C4-2B (cell line): ENCODE results near the gene GDF11.
A peak's percentile ranks its signal among the peaks of the same experiment; 100 is the strongest.

ENCODE experiments used
- H3K27ac ChIP-seq: fragments of 450-650 bp; 2 replicates; pipeline ENCODE4 v1.5.1; 2017
- ZFX ChIP-seq: fragments of 450-650 bp; IDR thresholded peaks from 2 replicates; pipeline ENCODE4 v1.6.1; 2017
- TF ChIP-seq, protein P1 (sequence below): fragments of 450-650 bp; conservative IDR thresholded peaks from 2 replicates; pipeline ENCODE4 v1.5.1; 2017; ENCODE audit warnings: mild to moderate bottlenecking

Gene GDF11

DNA sequence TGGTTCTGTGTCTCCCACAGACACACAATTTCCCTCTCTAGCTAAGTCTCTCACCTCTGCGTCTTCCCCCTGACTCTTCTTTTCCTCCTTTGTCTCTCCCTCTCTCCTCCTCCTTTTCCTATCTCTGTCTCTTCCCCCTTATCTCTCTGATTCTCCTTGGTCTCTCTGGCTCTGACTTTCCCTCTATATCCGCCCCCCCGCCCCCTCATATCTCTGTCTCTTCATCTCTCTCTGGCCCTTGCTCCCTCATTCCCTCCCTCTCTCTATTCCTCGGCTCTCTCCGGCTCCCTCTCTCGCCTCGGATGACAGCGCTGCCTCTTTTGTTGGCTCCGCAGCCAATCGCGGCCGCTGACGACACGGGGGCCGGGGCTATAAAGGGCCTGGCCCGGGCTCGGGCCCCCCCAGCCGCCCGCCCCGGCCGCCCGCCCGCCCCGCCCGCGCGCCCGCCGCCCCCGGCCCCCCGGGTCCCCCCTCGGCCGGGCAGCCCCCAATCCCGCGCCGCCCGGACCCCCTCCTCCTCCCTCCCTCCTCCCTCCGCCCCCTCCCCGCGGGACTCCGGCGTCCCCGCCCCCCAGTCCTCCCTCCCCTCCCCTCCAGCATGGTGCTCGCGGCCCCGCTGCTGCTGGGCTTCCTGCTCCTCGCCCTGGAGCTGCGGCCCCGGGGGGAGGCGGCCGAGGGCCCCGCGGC lies at the start of gene GDF11:
Gene GDF11, plus strand, starts transcription at position 404 of the 687 bp plus-strand sequence. Its CDS starts 195 bp downstream, at position 599.
- peak within 1 kb of the TSS; percentile 76 for H3K27ac ChIP-seq
- TF ChIP-seq ZFX: no peak
- TF ChIP-seq, protein P1, sequence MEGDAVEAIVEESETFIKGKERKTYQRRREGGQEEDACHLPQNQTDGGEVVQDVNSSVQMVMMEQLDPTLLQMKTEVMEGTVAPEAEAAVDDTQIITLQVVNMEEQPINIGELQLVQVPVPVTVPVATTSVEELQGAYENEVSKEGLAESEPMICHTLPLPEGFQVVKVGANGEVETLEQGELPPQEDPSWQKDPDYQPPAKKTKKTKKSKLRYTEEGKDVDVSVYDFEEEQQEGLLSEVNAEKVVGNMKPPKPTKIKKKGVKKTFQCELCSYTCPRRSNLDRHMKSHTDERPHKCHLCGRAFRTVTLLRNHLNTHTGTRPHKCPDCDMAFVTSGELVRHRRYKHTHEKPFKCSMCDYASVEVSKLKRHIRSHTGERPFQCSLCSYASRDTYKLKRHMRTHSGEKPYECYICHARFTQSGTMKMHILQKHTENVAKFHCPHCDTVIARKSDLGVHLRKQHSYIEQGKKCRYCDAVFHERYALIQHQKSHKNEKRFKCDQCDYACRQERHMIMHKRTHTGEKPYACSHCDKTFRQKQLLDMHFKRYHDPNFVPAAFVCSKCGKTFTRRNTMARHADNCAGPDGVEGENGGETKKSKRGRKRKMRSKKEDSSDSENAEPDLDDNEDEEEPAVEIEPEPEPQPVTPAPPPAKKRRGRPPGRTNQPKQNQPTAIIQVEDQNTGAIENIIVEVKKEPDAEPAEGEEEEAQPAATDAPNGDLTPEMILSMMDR: no peak

DNA sequence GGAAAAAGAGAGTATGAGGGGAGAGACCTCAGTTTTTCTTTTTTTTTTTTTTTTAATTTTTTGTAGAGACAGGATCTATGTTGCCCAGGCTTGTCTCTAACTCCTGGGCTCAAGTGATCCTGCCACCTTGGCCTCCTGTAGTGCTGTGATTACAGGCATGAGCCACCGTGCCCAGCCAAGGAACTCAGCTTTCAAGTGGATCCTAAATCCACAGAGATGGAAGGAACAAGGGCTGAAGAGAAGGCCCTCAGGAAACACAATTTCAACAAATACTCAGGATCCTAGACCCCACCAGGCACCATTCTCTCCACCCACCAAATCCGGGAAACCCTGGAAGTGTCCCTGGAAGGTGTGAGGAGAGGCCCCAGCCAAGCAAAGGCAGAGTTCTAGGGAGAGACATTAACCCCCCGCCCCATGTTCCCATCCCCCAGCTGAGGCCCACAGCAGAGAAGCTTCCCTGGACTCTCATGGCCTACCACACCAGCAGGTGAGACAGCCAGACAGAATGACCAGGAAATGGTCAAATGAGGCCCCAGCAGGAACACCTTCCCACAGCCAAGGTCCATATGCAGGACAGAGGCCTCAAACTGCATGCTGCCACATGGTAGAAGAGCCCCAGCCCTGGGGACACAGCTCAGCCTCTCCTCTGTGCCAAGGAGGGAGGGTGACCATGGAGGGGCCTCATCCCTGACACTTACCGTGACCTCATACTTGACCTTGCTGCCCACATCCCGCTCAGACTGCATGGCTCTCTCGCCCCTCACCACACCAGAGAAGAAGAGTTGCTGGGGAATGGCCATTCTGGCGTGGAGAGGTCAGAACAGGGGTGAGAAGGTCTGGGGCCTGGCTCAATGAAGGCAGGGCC lies 49.4 kb upstream of the GDF11 start:
- no peak overlapping the region for H3K27ac ChIP-seq
- TF ChIP-seq, protein P1: no peak
- no peak for TF ChIP-seq ZFX

GRCh38 chr12:55694188-55694515 lies 48.8 kb upstream of the GDF11 start:
- TF ChIP-seq ZFX: no peak
- H3K27ac ChIP-seq: no peak overlapping the region

DNA sequence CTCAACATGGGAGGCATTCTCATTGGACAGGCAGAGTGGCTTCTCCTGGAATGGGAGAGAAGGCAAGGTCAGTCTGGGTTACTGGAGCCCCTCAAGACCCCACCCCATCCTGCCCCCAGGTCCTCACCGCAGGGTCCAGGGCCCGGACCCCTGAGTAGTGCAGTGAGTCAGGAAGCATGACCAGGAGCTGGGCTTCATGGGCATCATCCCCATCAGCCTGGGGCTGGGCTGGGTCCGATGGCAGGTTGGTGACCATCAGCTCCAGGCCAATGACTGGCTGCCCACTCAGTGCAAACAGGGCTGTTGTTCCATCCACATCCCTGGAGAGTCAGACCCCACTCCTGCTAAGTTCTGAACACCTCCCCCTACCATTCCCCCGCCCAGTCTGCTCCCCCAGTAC lies 48.3 kb upstream of the GDF11 start:
- TF ChIP-seq, protein P1: no peak
- no peak for TF ChIP-seq ZFX
- H3K27ac ChIP-seq: no peak overlapping the region

DNA sequence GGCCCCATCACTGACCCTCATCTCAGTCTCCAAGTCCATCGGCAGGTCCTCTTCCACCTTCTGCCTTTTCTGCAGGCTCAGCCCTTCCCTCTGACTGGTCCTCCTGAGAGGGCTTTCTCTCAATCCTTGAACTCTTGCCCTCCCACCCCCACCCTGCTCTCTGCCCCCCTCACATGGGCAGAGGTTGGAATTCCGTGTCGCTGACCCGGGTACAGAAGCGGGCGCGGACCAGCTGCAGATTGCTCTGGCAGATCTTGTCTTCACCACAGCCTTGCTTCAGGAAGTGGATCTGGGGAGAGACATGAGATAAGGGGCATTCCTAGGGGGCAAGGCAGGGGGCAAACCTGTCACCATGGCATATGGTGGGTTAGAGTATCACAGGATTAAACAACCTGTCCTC lies 47.6 kb upstream of the GDF11 start:
- H3K27ac ChIP-seq: no peak overlapping the region
- TF ChIP-seq, protein P1: no peak
- TF ChIP-seq ZFX: no peak

DNA sequence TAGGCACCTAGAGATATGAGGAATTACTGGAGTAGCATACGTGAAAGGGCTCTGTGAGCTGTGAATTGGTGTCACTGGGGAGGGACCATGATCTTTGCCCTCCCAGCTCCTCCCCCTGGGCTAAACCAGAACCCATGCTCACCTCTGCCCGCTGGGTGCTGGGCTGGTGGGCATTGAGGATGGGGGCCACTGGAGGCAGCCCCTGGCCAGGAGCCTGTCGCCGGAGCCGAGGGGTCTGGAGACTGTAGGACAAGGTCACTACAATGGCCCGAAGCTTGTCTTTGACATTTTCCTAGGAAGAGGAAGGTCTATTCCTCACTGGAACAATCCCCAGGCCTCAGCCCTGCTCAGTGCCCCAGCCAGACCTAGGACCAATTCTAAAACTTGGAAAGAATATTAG lies 46.8 kb upstream of the GDF11 start:
- H3K27ac ChIP-seq: no peak overlapping the region
- no peak for TF ChIP-seq ZFX
- TF ChIP-seq, protein P1: no peak

DNA sequence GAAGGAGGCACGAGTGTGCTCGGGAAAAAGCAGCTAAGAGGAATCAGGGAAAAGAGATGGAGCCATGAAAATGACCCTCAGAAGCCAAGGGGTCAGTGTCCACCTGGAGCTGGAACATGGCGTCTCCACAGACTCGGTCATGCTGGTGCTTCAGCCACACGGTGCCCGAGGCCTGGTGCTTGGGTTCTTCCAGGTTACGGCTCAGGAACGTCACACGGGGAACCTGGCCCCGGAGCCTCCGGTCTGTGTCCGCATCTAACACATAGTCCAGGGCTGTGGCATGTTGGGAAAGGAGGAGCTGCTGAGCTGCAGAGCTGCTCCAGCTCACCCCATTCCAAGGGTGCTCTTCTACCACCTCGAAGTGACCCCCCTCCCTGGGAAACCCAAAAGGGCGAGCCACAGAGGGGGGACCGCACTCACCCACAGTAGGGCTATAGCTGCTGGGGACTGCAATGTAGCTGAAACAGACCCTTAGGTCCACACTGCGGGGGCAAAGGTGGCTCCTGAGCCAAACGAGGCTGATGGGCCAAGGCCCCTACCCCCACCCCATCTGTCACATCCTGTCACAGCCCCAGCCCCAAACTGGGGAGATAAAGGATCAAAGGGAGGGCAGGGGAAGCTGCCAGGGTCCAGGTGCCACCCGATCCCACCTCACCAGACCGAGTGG lies 46.0 kb upstream of the GDF11 start:
- TF ChIP-seq ZFX: no peak
- TF ChIP-seq, protein P1: no peak
- H3K27ac ChIP-seq: no peak overlapping the region
